Lower leg skin (tissue), 4 donors: ENCODE results near the gene CYRIA. TPM values are rescaled to one million over a fixed set of nuclear protein-coding genes. Genes with fewer than 3 reads are reported as not detected.
A peak's percentile ranks its signal among the peaks of the same experiment; 100 is the strongest.

Experiments used
- DNase-seq, 2 donors: peaks; one replicate each; pipeline ENCODE4 v3.0.0-alpha.2; 2019; ENCODE audit warnings: low spot score in 2 of 2
- H3K4me3 ChIP-seq: fragments of 200-600 bp; sonication (generic); 2 replicates; pipeline ENCODE4 v1.5.1; 2017; ENCODE audit warnings: mild to moderate bottlenecking, low read depth; ENCODE audit not compliant: poor library complexity, severe bottlenecking
- CTCF ChIP-seq, 3 donors: fragments of 450-650 bp; IDR thresholded peaks; one replicate each; pipeline ENCODE4 v1.5.1; 2016; ENCODE audit warnings: antibody characterized with exemption in 3 of 3, mild to moderate bottlenecking in 3 of 3, moderate library complexity in 2 of 3
- POLR2A ChIP-seq, 2 donors: fragments of 450-650 bp; IDR thresholded peaks; one replicate each; pipeline ENCODE4 v1.6.1; 2016 to 2017; ENCODE audit warnings: antibody characterized with exemption in 2 of 2, mild to moderate bottlenecking in 1 of 2, moderate library complexity in 1 of 2
- WGBS, 2 donors: methylation state at CpG; one replicate each; pipeline ENCODE4 v1.1.5; 2018; 5-methylcytosine and 5-hydroxymethylcytosine counted together
- intact Hi-C: fragments of 100-400 bp; cut with DNase I; formaldehyde crosslinking; loops from one replicate; pipeline ENCODE4 v1.15.0; 2023; ENCODE audit warnings: low total_unique reads
- total RNA-seq, 4 donors: library from RNA; depleted of rRNA; stranded (reverse); fragments of >200 nt; gene quantifications; one replicate each; pipeline ENCODE4 v1.1.0, GENCODE V29; 2016

CYRIA gene
- 1 to 10 TPM in 3 of 4 donors, under 1 TPM in 1; 0.80 to 5.5 (median 1.6) TPM for total RNA-seq

GRCh38 chr2:16665748-16666448 is at the start of gene CYRIA:
Gene CYRIA, minus strand, starts transcription at chr2:16665834. Its CDS starts 77,715 bp downstream, at chr2:16588119.
- 14 to 17% methylated on average over 12 to 14 of the region's 54 CpGs for WGBS, 2 donors
- peak within 1 kb of the TSS; percentile 48 for H3K4me3 ChIP-seq
- peak in 1 of 2 donors; percentile 91 for DNase-seq
- intact Hi-C loops: no loop called here
- TF ChIP-seq POLR2A (IDR thresholded peaks at IDR 0.05) (no peak), CTCF (IDR thresholded peaks at IDR 0.05) (no peak)

- 42 to 47% methylated on average over 5 of the region's 5 CpGs for WGBS, 2 donors
- no peak overlapping the region for H3K4me3 ChIP-seq
- TF ChIP-seq CTCF (IDR thresholded peaks at IDR 0.05) (no peak), POLR2A (IDR thresholded peaks at IDR 0.05) (no peak)
- intact Hi-C loops: no loop called here
- no peak for DNase-seq
These were observed 47.4 kb upstream of the CYRIA start for GRCh38 chr2:16713011-16713423.

GRCh38 chr2:16709769-16710168 is 44.1 kb upstream of the CYRIA start:
- H3K4me3 ChIP-seq: no peak overlapping the region
- intact Hi-C loops: no loop called here
- TF ChIP-seq POLR2A (IDR thresholded peaks at IDR 0.05) (no peak), CTCF (IDR thresholded peaks at IDR 0.05) (no peak)
- no peak for DNase-seq
- 82 to 93% methylated on average over 2 of the region's 2 CpGs for WGBS, 2 donors

- intact Hi-C loops: no loop called here
- 88 to 95% methylated on average over 2 of the region's 2 CpGs for WGBS, 2 donors
- no peak for DNase-seq
- TF ChIP-seq CTCF (IDR thresholded peaks at IDR 0.05) (no peak), POLR2A (IDR thresholded peaks at IDR 0.05) (no peak)
- no peak overlapping the region for H3K4me3 ChIP-seq
These were observed 42.5 kb upstream of the CYRIA start for GRCh38 chr2:16708173-16708572.

GRCh38 chr2:16707014-16707623 is 41.5 kb upstream of the CYRIA start:
- intact Hi-C loops: no loop called here
- no peak overlapping the region for H3K4me3 ChIP-seq
- no peak for DNase-seq
- TF ChIP-seq POLR2A (IDR thresholded peaks at IDR 0.05): no peak
- no peak for TF ChIP-seq CTCF (IDR thresholded peaks at IDR 0.05)
- whole genome bisulfite sequencing, 2 donors: 77 to 89% methylated on average over 5 of the region's 5 CpGs
